ENCODE data around the gene GPANK1. TPM values are rescaled to one million over a fixed set of nuclear protein-coding genes. Genes with fewer than 3 reads are reported as not detected.

The GPANK1 gene
- total RNA-seq, 1 donor from 2014 or later = 18.7 TPM

DNA sequence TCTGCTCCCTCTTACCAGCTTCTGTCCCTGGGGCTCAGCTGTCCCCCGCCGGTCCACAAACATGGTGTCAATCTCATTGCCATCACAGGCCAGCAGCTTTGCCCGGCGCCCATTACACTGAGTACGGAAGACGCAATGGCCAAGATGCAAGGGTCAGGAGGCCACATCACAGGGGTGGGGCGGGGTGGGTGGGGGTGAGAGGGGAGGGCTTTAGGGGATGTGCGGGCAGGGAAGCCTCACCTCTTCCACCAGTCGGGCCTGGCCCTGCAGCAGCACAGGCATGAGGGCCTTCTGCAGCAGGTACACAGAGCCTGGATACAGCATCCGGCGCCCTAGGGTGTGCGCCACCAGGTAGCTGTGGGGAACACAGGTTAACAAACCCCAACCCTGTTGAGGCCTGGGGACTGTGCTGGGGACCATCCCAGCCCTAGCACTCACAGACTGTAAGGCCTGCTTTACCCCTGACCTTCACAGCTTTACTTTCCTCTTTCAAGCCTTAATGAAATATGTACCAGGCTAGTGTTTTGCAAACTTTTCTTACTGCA lies 26.8 kb upstream of the GPANK1 start:
- no peak for DNase-seq (ENCODE audit: extremely low spot score, unreplicated experiment)
- H3K27me3 Mint-ChIP-seq (ENCODE audit: unreplicated experiment) = no peaks in the 10 kb centered on the region
- TF ChIP-seq, protein P1, sequence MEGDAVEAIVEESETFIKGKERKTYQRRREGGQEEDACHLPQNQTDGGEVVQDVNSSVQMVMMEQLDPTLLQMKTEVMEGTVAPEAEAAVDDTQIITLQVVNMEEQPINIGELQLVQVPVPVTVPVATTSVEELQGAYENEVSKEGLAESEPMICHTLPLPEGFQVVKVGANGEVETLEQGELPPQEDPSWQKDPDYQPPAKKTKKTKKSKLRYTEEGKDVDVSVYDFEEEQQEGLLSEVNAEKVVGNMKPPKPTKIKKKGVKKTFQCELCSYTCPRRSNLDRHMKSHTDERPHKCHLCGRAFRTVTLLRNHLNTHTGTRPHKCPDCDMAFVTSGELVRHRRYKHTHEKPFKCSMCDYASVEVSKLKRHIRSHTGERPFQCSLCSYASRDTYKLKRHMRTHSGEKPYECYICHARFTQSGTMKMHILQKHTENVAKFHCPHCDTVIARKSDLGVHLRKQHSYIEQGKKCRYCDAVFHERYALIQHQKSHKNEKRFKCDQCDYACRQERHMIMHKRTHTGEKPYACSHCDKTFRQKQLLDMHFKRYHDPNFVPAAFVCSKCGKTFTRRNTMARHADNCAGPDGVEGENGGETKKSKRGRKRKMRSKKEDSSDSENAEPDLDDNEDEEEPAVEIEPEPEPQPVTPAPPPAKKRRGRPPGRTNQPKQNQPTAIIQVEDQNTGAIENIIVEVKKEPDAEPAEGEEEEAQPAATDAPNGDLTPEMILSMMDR (IDR thresholded peaks at IDR 0.05) = no peak
- no peak overlapping the region for H3K4me3 Mint-ChIP-seq (ENCODE audit: unreplicated experiment)
- H3K36me3 Mint-ChIP-seq (ENCODE audit: unreplicated experiment) = peaks cover 29% of the 10 kb centered on the region
- no peak overlapping the region for H3K27ac Mint-ChIP-seq (ENCODE audit: unreplicated experiment)
- no peaks in the 10 kb centered on the region for H3K4me1 Mint-ChIP-seq (ENCODE audit: unreplicated experiment)
- H3K9me3 Mint-ChIP-seq (ENCODE audit: unreplicated experiment) = no peaks in the 10 kb centered on the region

DNA sequence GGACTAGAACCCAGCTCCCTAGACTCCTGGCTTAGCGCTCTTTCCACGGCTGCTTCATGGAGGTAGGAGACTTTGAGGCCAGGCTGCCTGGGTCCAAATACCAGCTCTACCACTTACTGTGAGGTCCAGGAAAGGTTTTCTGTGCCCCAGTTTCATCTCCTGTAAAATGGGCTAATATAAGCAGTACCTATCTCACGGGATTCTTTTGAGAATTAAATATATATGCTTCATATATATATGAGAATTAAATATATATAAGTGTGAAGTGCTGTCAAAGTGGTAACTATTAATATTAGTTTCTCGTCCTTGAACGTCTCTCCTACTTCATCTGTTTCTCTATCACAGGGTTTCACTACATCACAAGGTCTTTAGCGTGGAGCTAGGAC lies 26.3 kb upstream of the GPANK1 start:
- Mint-ChIP-seq H3K4me3 (ENCODE audit: unreplicated experiment) (no peak overlapping the region), H3K36me3 (ENCODE audit: unreplicated experiment) (peaks cover 30% of the 10 kb centered on the region), H3K4me1 (ENCODE audit: unreplicated experiment) (no peaks in the 10 kb centered on the region), H3K27ac (ENCODE audit: unreplicated experiment) (no peak overlapping the region), H3K9me3 (ENCODE audit: unreplicated experiment) (no peaks in the 10 kb centered on the region), H3K27me3 (ENCODE audit: unreplicated experiment) (no peaks in the 10 kb centered on the region)
- no peak for DNase-seq (ENCODE audit: extremely low spot score, unreplicated experiment)
- TF ChIP-seq, protein P1 (IDR thresholded peaks at IDR 0.05) = no peak

DNA sequence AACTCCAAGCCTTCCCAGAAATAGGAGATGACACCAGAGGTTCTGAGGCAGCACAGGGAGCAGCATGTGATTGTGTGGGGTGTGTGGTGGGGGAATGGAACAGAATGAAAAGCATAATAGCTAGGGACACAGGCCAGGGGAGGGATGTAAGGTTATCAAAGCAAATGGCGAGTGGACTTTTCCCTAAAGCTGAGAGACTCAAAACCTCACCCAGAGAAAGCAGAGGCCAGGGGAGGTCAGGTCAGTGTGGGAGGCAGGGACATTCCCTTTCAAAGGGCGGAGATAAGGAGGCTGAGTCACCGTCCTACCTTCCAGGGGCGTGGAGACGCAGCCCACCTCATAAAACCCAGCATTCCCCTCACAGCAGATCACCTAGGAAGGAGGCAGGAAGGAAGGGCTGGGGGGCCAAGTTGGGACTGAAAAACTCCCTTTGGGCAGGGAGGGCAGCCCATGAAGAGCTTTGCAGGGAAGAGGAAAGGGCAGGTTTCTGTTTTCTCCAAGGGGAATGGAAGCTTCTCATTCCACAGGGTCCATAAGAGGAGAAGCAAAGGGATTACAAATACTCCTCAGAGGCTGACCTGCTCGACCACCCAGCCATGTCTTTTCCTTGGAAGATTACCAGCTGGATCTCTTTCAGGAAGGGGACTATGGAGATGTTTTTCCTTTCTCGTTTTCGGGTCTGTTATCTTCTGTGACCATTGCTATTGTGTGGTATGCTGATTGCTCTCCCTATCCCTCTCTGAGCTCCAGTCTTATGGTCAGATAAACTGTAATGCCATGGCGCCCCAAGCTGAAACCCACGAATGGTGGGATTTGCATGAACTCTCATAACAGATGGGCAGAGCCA lies 25.7 kb upstream of the GPANK1 start:
- H3K36me3 Mint-ChIP-seq (ENCODE audit: unreplicated experiment) = peaks cover 34% of the 10 kb centered on the region
- TF ChIP-seq, protein P1 (IDR thresholded peaks at IDR 0.05) = no peak
- no peaks in the 10 kb centered on the region for H3K4me1 Mint-ChIP-seq (ENCODE audit: unreplicated experiment)
- no peak for DNase-seq (ENCODE audit: extremely low spot score, unreplicated experiment)
- H3K9me3 Mint-ChIP-seq (ENCODE audit: unreplicated experiment) = no peaks in the 10 kb centered on the region
- no peak overlapping the region for H3K27ac Mint-ChIP-seq (ENCODE audit: unreplicated experiment)
- H3K4me3 Mint-ChIP-seq (ENCODE audit: unreplicated experiment) = no peak overlapping the region
- no peaks in the 10 kb centered on the region for H3K27me3 Mint-ChIP-seq (ENCODE audit: unreplicated experiment)

DNA sequence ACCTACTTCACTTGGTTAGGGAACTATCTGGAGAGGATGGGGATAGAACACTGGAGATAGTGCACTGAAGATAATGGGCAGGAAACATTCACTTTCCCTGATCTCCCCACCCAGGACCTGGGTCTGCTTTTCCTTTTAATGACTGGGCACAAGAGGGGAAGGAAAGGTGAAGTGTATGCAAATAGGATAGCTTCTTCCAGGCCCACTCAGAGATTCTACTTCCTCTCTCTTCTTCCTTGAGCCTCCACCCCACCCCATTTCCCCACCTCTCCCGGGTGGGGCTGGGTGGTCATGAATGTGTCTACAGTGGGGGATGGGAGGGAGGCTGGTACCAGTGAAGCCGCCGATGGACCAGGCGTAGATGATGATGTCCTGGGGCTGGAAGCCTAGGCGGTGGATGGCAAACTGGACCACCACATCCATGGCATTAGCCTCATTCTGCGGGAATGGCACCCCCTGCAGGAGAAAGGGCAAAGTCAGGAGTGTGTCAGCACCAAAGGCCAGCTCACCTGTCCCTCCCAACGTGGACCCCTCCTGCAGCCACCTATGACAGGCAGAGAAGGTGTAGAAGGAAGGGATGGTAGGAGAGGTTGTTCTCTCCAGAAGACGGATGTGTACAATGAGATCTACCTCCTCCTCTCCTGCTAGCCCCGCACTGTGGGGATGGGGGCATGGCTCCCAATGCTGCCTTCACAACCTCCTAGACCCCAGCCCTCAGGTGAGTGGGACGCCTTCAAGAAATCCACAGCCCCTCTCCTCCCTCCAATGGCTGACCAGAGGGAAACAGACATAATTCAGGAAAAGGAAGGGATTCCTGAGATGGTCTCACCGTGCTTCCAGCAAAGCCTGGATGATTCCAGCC lies 24.7 kb upstream of the GPANK1 start:
- H3K36me3 Mint-ChIP-seq (ENCODE audit: unreplicated experiment) = peaks cover 35% of the 10 kb centered on the region
- DNase-seq (ENCODE audit: extremely low spot score, unreplicated experiment) = no peak
- no peaks in the 10 kb centered on the region for H3K27me3 Mint-ChIP-seq (ENCODE audit: unreplicated experiment)
- no peaks in the 10 kb centered on the region for H3K4me1 Mint-ChIP-seq (ENCODE audit: unreplicated experiment)
- TF ChIP-seq, protein P1 (IDR thresholded peaks at IDR 0.05) = peak; percentile 49
- no peaks in the 10 kb centered on the region for H3K9me3 Mint-ChIP-seq (ENCODE audit: unreplicated experiment)
- H3K4me3 Mint-ChIP-seq (ENCODE audit: unreplicated experiment) = no peak overlapping the region
- H3K27ac Mint-ChIP-seq (ENCODE audit: unreplicated experiment) = no peak overlapping the region

Data from osteocyte (in vitro differentiated cells).